Activated T-helper 9 cell treated with anti-CD3 and anti-CD28 coated beads, Interleukin-2, amount 50 U/mL, for 16 hours (primary cell): ENCODE measurements around the gene NF2.
"Not testable (repeated sequence)": the region's sequence is repeated elsewhere in the genome, so short reads cannot be mapped to it uniquely, and the experiment has no call there.

Experiments used
- DNase-seq: peaks from one replicate; pipeline ENCODE4 v3.0.0-alpha.2; 2020; ENCODE audit warnings: low read depth

NF2 gene

GRCh38 chr22:29596408-29596807, 7.0 kb upstream of the NF2 start:
- DNase-seq: no peak

- DNase-seq: not testable (repeated sequence)
Measured at GRCh38 chr22:29597871-29598683, 5.4 kb upstream of the NF2 start.

GRCh38 chr22:29598684-29599020, 4.8 kb upstream of the NF2 start:
- DNase-seq: no peak

GRCh38 chr22:29604076-29604360, 585 bp downstream of the NF2 start:
- DNase-seq: no peak

GRCh38 chr22:29605527-29605850, 2.1 kb downstream of the NF2 start:
- DNase-seq: no peak

- DNase-seq: no peak
Measured at GRCh38 chr22:29606320-29606719, 2.9 kb downstream of the NF2 start.

GRCh38 chr22:29607426-29607825, 4.0 kb downstream of the NF2 start:
- no peak for DNase-seq

- no peak for DNase-seq
Measured at GRCh38 chr22:29609139-29609538, 5.7 kb downstream of the NF2 start.

GRCh38 chr22:29610780-29611179, 7.3 kb downstream of the NF2 start:
- no peak for DNase-seq

GRCh38 chr22:29615705-29616327, 12.4 kb downstream of the NF2 start:
- DNase-seq: no peak

GRCh38 chr22:29617922-29618629, 14.6 kb downstream of the NF2 start:
- DNase-seq: no peak

- DNase-seq: no peak
Measured at GRCh38 chr22:29621761-29622526, 18.5 kb downstream of the NF2 start.

GRCh38 chr22:29623059-29623458, 19.6 kb downstream of the NF2 start:
- no peak for DNase-seq

GRCh38 chr22:29623553-29624169, 20.2 kb downstream of the NF2 start:
- no peak for DNase-seq

- DNase-seq: peak; percentile 12
Measured at GRCh38 chr22:29625090-29625825, 21.8 kb downstream of the NF2 start.

GRCh38 chr22:29626497-29627195, 23.2 kb downstream of the NF2 start:
- DNase-seq: no peak

- no peak for DNase-seq
Measured at GRCh38 chr22:29627196-29627535, 23.7 kb downstream of the NF2 start.

- DNase-seq: no peak
Measured at GRCh38 chr22:29628996-29629902, 25.8 kb downstream of the NF2 start.

GRCh38 chr22:29629903-29630516, 26.6 kb downstream of the NF2 start:
- no peak for DNase-seq

GRCh38 chr22:29630987-29631386, 27.6 kb downstream of the NF2 start:
- no peak for DNase-seq
